ENCODE data around the gene CLCA2. TPM values are rescaled to one million over a fixed set of nuclear protein-coding genes. Genes with fewer than 3 reads are reported as not detected.

CLCA2 gene
- total RNA-seq, 1 experiment from 2014 or later: not detected

DNA sequence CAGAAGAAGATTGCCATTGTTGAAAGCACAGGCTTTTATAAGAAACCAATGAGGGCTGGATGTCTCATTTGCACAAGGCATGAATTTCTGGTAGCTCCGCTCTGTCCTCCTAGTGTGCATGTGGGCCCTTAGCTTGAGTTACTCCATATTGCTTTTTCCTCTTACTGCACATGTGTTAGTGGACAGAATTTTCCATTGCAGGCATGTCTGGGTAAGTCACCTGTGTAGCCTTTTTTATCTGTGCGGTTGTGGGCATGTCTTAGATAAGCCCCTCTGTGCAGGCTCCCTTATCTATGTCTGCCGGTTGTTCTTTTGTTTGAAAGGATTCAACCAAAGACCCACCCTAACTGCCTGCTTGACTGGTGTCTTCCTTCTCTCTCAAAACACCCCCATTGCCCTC, 37.5 kb downstream of the CLCA2 start:
- H3K27ac ChIP-seq (ENCODE audit: insufficient read length, low read depth, low read length): no peak overlapping the region
- Mint-ChIP-seq H3K4me1 (no peaks in the 10 kb centered on the region), H3K27ac (no peak overlapping the region), H3K27me3 (ENCODE audit: low read depth) (no peaks in the 10 kb centered on the region), H3K9me3 (no peaks in the 10 kb centered on the region), H3K4me3 (no peak overlapping the region), H3K36me3 (ENCODE audit: insufficient read depth in 1 of 3, low read depth in 3 of 3) (no peaks in the 10 kb centered on the region)
- no peak overlapping the region for H2BK15ac ChIP-seq (ENCODE audit: low read depth, low read length)
- no peaks in the 10 kb centered on the region for H3K4me1 ChIP-seq (ENCODE audit: insufficient read depth, low read length)
- TF ChIP-seq, protein P1, sequence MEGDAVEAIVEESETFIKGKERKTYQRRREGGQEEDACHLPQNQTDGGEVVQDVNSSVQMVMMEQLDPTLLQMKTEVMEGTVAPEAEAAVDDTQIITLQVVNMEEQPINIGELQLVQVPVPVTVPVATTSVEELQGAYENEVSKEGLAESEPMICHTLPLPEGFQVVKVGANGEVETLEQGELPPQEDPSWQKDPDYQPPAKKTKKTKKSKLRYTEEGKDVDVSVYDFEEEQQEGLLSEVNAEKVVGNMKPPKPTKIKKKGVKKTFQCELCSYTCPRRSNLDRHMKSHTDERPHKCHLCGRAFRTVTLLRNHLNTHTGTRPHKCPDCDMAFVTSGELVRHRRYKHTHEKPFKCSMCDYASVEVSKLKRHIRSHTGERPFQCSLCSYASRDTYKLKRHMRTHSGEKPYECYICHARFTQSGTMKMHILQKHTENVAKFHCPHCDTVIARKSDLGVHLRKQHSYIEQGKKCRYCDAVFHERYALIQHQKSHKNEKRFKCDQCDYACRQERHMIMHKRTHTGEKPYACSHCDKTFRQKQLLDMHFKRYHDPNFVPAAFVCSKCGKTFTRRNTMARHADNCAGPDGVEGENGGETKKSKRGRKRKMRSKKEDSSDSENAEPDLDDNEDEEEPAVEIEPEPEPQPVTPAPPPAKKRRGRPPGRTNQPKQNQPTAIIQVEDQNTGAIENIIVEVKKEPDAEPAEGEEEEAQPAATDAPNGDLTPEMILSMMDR (conservative IDR thresholded peaks at IDR 0.05): no peak
- no peak overlapping the region for H3K14ac ChIP-seq (ENCODE audit: insufficient read depth, low read length)
- H3K79me1 ChIP-seq (ENCODE audit: insufficient read depth, low read depth, low read length, poor library complexity, severe bottlenecking): no peaks in the 10 kb centered on the region
- H2AK5ac ChIP-seq (ENCODE audit: insufficient read length, low read length): no peak overlapping the region
- no peak overlapping the region for H2BK20ac ChIP-seq (ENCODE audit: low read depth, low read length, poor library complexity, severe bottlenecking)
- H3T11ph ChIP-seq (ENCODE audit: low read length): no peak overlapping the region
- no peaks in the 10 kb centered on the region for H3K27me3 ChIP-seq (ENCODE audit: insufficient read depth, low read length)
- H4K20me1 ChIP-seq (ENCODE audit: control insufficient read depth, insufficient read depth, insufficient read length): no peaks in the 10 kb centered on the region
- H4K91ac ChIP-seq (ENCODE audit: insufficient read length, low read depth, low read length): no peak overlapping the region
- no CpG with 5 or more reads among the region's 3 CpGs for WGBS (ENCODE audit: extremely low coverage, insufficient read length, low lambda C conversion rate)
- H3K18ac ChIP-seq (ENCODE audit: insufficient read length, low read depth, low read length): no peak overlapping the region
- no peak overlapping the region for H3K9ac ChIP-seq (ENCODE audit: extremely low read depth, insufficient read length, low read length)
- H3K79me2 ChIP-seq (ENCODE audit: insufficient read depth, low read length): no peaks in the 10 kb centered on the region
- no peak overlapping the region for H4K5ac ChIP-seq (ENCODE audit: insufficient read length, low read depth, low read length)
- no peak overlapping the region for H2BK5ac ChIP-seq (ENCODE audit: insufficient read length, low read length)
- no peak overlapping the region for H3K23ac ChIP-seq (ENCODE audit: insufficient read length, low read depth, low read length)
- DNase-seq: no peak
- H3K4ac ChIP-seq (ENCODE audit: low read depth, low read length): no peak overlapping the region
- no peak overlapping the region for H4K8ac ChIP-seq (replicated peaks; ENCODE audit: insufficient read length, low read depth, low read length)
- no peak overlapping the region for H2AFZ ChIP-seq (ENCODE audit: low read length)
- no peak overlapping the region for H2BK120ac ChIP-seq (ENCODE audit: low read depth, low read length, poor library complexity, severe bottlenecking)
- no peaks in the 10 kb centered on the region for H3K23me2 ChIP-seq (ENCODE audit: insufficient read length, low read depth, low read length, poor library complexity, severe bottlenecking)
- H2BK12ac ChIP-seq (ENCODE audit: insufficient read length, low read depth, low read length): no peak overlapping the region
- no peak overlapping the region for H3K4me2 ChIP-seq (ENCODE audit: insufficient read depth, insufficient read length, low read length)
- H3K56ac ChIP-seq (ENCODE audit: insufficient read length, low read depth, low read length): no peak overlapping the region
- no peaks in the 10 kb centered on the region for H3K9me3 ChIP-seq (ENCODE audit: control insufficient read depth, low read depth, low read length)

Measured in H9 (cell line).